GM10266 (cell line): ENCODE results near the gene CYTH1.

ENCODE experiments used
- DNase-seq: peaks from one replicate; pipeline ENCODE4 v3.0.0; 2012; ENCODE audit errors: extremely low spot score
- TF ChIP-seq, protein P1 (sequence below): IDR thresholded peaks from 2 replicates; pipeline ENCODE4 v1.5.1; 2012; ENCODE audit warnings: mild to moderate bottlenecking, low read depth; ENCODE audit not compliant: control insufficient read depth, insufficient read depth; ENCODE audit errors: missing control alignments

Gene CYTH1

DNA sequence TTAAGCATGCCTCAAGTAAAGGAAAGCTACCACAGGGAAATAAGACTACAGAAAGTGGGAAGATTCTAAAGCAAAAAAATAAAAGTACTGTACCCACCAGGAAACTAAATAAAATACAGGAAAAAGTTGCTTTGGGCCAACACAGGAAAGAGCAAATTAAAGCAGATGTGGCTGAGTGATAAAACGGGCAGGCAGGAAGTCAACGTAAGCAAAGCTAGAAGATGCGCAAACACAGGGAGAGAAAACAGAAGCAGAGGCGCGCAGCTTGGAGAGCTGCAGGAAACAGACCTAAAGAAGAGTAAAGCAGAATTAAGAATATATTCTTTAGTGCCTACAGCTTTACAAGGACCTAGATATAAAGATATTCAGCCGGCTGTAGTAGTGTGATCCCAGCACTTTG, 36.9 kb upstream of the CYTH1 start:
- TF ChIP-seq, protein P1, sequence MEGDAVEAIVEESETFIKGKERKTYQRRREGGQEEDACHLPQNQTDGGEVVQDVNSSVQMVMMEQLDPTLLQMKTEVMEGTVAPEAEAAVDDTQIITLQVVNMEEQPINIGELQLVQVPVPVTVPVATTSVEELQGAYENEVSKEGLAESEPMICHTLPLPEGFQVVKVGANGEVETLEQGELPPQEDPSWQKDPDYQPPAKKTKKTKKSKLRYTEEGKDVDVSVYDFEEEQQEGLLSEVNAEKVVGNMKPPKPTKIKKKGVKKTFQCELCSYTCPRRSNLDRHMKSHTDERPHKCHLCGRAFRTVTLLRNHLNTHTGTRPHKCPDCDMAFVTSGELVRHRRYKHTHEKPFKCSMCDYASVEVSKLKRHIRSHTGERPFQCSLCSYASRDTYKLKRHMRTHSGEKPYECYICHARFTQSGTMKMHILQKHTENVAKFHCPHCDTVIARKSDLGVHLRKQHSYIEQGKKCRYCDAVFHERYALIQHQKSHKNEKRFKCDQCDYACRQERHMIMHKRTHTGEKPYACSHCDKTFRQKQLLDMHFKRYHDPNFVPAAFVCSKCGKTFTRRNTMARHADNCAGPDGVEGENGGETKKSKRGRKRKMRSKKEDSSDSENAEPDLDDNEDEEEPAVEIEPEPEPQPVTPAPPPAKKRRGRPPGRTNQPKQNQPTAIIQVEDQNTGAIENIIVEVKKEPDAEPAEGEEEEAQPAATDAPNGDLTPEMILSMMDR = no peak
- no peak for DNase-seq

DNA sequence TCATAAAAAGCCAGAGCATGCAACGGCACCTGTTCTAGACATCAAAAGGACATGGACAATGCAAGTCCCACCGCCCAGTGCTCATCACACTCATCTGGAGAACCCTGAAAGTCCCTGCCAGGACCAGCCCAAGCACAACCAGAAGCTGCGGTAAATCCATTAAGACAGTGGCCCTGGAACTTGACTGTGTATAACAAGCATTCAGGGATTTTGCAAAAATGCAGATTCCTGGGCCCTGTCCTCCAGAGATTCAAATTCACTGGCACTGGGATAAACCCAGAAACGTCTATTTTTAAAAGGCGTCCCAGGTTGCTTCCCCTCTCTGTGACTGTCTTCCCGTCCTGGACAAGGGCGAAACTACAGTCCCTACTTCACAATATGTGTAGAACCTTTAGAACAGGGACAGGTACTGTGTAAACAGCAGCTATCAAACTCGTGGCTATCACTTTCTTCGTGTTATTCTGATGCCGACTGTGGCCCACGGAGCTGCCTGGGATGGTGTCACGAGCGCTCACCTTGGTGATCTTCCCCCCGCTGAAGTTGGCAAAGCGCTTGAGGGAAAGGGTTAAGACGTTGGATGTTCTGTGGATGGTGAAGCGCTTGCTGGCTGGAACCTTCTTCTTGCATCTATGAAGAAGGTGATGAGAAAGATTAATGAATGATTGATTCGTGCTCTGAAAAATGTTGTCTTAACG, 36.2 kb upstream of the CYTH1 start:
- TF ChIP-seq, protein P1 = no peak
- no peak for DNase-seq

DNA sequence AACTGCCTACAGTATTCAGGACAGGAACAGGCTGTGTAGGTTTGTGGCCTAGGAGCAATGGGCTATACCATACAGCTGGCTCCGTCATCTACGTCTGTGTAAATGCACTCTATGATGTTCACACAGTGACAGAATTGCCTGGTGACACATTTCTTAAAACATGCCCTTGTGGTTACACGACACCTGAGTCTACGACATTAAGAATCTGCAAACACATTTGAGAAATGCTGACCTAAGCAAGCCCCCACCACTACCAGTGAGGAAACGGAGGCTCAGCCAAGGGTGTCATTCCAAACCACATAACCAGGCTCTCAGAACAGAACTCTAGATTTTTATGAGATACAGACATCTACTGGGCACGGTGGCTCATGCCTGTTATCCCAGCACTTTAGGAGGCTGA, 35.0 kb upstream of the CYTH1 start:
- TF ChIP-seq, protein P1 = no peak
- DNase-seq = no peak

DNA sequence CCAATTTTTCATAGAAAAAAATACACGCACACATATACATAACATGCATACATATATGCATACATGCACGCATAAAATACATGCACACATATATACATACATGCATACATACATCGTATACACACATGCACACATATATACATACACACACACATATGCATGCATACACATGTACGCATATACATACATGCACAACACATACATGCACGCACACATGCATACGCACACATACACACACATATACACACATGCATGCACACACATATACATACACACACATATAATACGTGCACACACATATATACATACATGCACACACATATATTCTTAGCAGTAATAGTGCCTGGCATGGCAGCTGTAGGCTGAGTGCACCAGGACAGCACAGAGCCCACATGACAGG, 33.6 kb upstream of the CYTH1 start:
- TF ChIP-seq, protein P1 = no peak
- DNase-seq = no peak

DNA sequence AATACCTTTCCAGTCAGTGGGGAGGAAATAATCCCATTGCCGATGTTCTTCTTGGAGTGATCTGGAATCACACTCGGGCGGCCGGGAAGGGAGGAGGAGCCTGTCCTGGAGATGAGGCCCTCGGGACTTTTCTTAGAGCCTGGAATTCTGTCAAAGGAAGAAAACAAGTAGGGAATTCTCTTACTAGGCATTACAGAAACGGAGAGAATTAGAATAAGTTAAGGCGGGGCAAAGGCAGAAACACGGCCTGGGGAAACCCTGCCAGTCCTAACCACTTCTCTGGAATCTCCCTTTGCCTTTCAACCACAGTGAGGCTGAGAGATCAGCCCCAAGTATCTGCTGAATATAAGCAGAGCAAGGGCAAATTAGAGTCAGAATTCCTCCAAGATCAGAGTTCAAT, 30.8 kb upstream of the CYTH1 start:
- DNase-seq = no peak
- TF ChIP-seq, protein P1 = no peak

DNA sequence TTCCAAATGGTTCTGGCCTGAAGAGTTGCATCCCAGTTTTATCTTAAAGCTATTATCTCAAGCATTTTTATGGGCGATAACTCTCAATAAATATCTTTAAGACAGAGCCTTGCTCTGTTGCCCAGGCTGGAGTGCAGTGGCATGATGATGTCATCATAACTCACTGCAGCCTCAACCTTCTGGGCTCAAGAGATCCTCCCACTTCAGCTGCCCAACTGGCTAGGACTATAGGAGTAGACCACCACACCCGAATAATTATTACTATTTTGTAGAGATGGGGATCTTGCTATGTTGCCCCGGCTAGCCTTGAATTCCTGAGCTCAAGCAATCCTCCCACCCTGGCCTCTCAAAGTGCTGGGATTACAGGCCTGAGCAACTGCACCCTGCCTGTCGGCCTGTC, 26.1 kb upstream of the CYTH1 start:
- TF ChIP-seq, protein P1 = no peak
- DNase-seq = no peak

DNA sequence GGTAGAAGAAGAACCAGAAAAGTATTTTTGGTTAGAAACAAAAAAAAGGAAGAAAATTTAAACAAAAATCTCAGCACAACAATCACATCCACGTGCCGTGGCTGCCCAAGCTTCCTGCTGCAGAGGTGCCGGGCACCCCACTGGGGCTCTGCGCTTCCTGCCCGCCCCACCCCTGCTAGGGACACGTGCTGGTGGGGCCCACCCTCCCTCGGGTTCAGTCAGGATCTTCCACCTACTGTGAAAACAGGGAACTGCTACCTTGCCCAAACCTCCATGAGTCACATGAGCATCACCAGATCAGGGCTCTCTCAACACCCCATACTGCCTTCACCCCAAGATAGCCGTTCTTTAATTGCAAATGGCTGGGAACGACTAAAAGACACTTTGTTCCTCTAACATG, 24.4 kb upstream of the CYTH1 start:
- TF ChIP-seq, protein P1 = no peak
- no peak for DNase-seq
